Parathyroid adenoma (tissue), 2 donors: Measurements from ENCODE around the gene DIAPH2.

ENCODE experiments used
- H2AFZ ChIP-seq: fragments of 300-600 bp; sonication (generic); one replicate; pipeline ENCODE4 v1.7.0; 2017; ENCODE audit warnings: antibody characterized with exemption, mild to moderate bottlenecking
- H3K27ac ChIP-seq: fragments of 300-600 bp; sonication (generic); one replicate; pipeline ENCODE4 v1.7.0; 2017
- H3K27me3 ChIP-seq: fragments of 300-600 bp; sonication (generic); one replicate; pipeline ENCODE4 v1.7.0; 2017; ENCODE audit warnings: low read length; ENCODE audit not compliant: control insufficient read depth, insufficient read depth
- H3K36me3 ChIP-seq: fragments of 300-600 bp; sonication (generic); one replicate; pipeline ENCODE4 v1.7.0; 2017; ENCODE audit warnings: low read length; ENCODE audit not compliant: control insufficient read depth, insufficient read depth
- H3K4me1 ChIP-seq: fragments of 300-600 bp; sonication (generic); one replicate; pipeline ENCODE4 v1.7.0; 2017; ENCODE audit warnings: control low read depth
- H3K4me2 ChIP-seq: fragments of 300-600 bp; sonication (generic); one replicate; pipeline ENCODE4 v1.7.0; 2017; ENCODE audit warnings: low read length
- H3K4me3 ChIP-seq: fragments of 300-600 bp; sonication (generic); one replicate; pipeline ENCODE4 v1.7.0; 2017; ENCODE audit warnings: low read depth, low read length
- H3K79me2 ChIP-seq: fragments of 300-600 bp; sonication (generic); one replicate; pipeline ENCODE4 v1.7.0; 2017; ENCODE audit warnings: control low read depth
- H3K9ac ChIP-seq: fragments of 300-600 bp; sonication (generic); one replicate; pipeline ENCODE4 v1.7.0; 2017; ENCODE audit warnings: mild to moderate bottlenecking
- H3K9me3 ChIP-seq: fragments of 300-600 bp; sonication (generic); one replicate; pipeline ENCODE4 v1.7.0; 2017; ENCODE audit warnings: low read length; ENCODE audit not compliant: control insufficient read depth
- CTCF ChIP-seq: fragments of 300-600 bp; sonication (generic); IDR thresholded peaks from one replicate; pipeline ENCODE4 v1.7.0; 2017; ENCODE audit warnings: antibody characterized with exemption, mild to moderate bottlenecking
- donor health status: primary hyperparathyroidism.

DIAPH2 gene

GRCh38 chrX:97522307-97522706 lies 837.7 kb downstream of the DIAPH2 start:
- Histone ChIP-seq H2AFZ (no peak overlapping the region), H3K36me3 (no peaks in the 10 kb centered on the region), H3K79me2 (no peaks in the 10 kb centered on the region), H3K9me3 (no peaks in the 10 kb centered on the region), H3K4me1 (no peaks in the 10 kb centered on the region), H3K4me3 (no peak overlapping the region), H3K27me3 (no peaks in the 10 kb centered on the region), H3K9ac (no peak overlapping the region), H3K4me2 (no peak overlapping the region), H3K27ac (no peak overlapping the region)
- TF ChIP-seq CTCF: no peak

- H3K27ac ChIP-seq: no peak overlapping the region
- H2AFZ ChIP-seq: no peak overlapping the region
- no peak overlapping the region for H3K9ac ChIP-seq
- H3K79me2 ChIP-seq: no peaks in the 10 kb centered on the region
- H3K27me3 ChIP-seq: no peaks in the 10 kb centered on the region
- H3K9me3 ChIP-seq: no peaks in the 10 kb centered on the region
- H3K4me1 ChIP-seq: no peaks in the 10 kb centered on the region
- no peak for TF ChIP-seq CTCF
- H3K4me3 ChIP-seq: no peak overlapping the region
- no peak overlapping the region for H3K4me2 ChIP-seq
- no peaks in the 10 kb centered on the region for H3K36me3 ChIP-seq
Observed at GRCh38 chrX:97524340-97524739, 839.7 kb downstream of the DIAPH2 start.

GRCh38 chrX:97524997-97525396 lies 840.4 kb downstream of the DIAPH2 start:
- Histone ChIP-seq H3K4me2 (no peak overlapping the region), H3K9ac (no peak overlapping the region), H3K4me3 (no peak overlapping the region)

GRCh38 chrX:97525981-97526380 lies 841.3 kb downstream of the DIAPH2 start:
- H3K36me3 ChIP-seq: no peaks in the 10 kb centered on the region
- H3K4me1 ChIP-seq: no peaks in the 10 kb centered on the region
- H3K79me2 ChIP-seq: no peaks in the 10 kb centered on the region
- no peaks in the 10 kb centered on the region for H3K9me3 ChIP-seq
- TF ChIP-seq CTCF: no peak
- H3K4me2 ChIP-seq: no peak overlapping the region
- H3K27ac ChIP-seq: no peak overlapping the region
- H3K4me3 ChIP-seq: no peak overlapping the region
- H3K27me3 ChIP-seq: no peaks in the 10 kb centered on the region
- no peak overlapping the region for H2AFZ ChIP-seq
- H3K9ac ChIP-seq: no peak overlapping the region

More at GRCh38 chrX:97524997-97525396, 840.4 kb downstream of the DIAPH2 start:
- TF ChIP-seq CTCF: no peak
- H2AFZ ChIP-seq: no peak overlapping the region
- H3K79me2 ChIP-seq: no peaks in the 10 kb centered on the region
- H3K9me3 ChIP-seq: no peaks in the 10 kb centered on the region
- no peaks in the 10 kb centered on the region for H3K36me3 ChIP-seq
- H3K27ac ChIP-seq: no peak overlapping the region
- no peaks in the 10 kb centered on the region for H3K4me1 ChIP-seq
- no peaks in the 10 kb centered on the region for H3K27me3 ChIP-seq

GRCh38 chrX:97527725-97528124 lies 843.1 kb downstream of the DIAPH2 start:
- no peak overlapping the region for H3K9ac ChIP-seq
- TF ChIP-seq CTCF: no peak

More at GRCh38 chrX:97527725-97528124, 843.1 kb downstream of the DIAPH2 start:
- no peaks in the 10 kb centered on the region for H3K36me3 ChIP-seq
- no peak overlapping the region for H3K27ac ChIP-seq
- no peaks in the 10 kb centered on the region for H3K27me3 ChIP-seq
- no peaks in the 10 kb centered on the region for H3K79me2 ChIP-seq
- no peaks in the 10 kb centered on the region for H3K9me3 ChIP-seq
- no peak overlapping the region for H3K4me3 ChIP-seq
- no peaks in the 10 kb centered on the region for H3K4me1 ChIP-seq
- H3K4me2 ChIP-seq: no peak overlapping the region
- H2AFZ ChIP-seq: no peak overlapping the region
